OCI-LY7 (cell line): Measurements from ENCODE around the gene TRAPPC12. TPM values are rescaled to one million over a fixed set of nuclear protein-coding genes. Genes with fewer than 3 reads are reported as not detected.

Experiments
- BruUV-seq: library from RNA; stranded (reverse); fragments of 400-500 nt; replicated peaks from 2 replicates; lab custom pipeline; 2021; lab: Mats Ljungman, UMichigan
- CTCF ChIA-PET: fragments of 300-600 bp; sonication (Branson Sonifier 250); formaldehyde crosslinking; loops from one replicate; lab custom pipeline; 2022; ENCODE audit warnings: antibody characterized with exemption; ENCODE audit not compliant: unreplicated experiment; lab: Charles Lee
- POLR2A ChIA-PET: fragments of 300-600 bp; sonication (Branson Sonifier 250); formaldehyde crosslinking; loops from one replicate; lab custom pipeline; 2022; ENCODE audit warnings: antibody characterized with exemption; lab: Charles Lee
- DNase-seq: peaks from one replicate; pipeline ENCODE4 v3.0.0-alpha.2; 2015; ENCODE audit warnings: low spot score
- H2AFZ ChIP-seq: fragments of 200-600 bp; sonication (generic), shearing (Covaris generic); 2 replicates; pipeline ENCODE4 v1.6.1; 2014; ENCODE audit warnings: mild to moderate bottlenecking, antibody characterized with exemption, low read length, moderate library complexity
- H3K27ac ChIP-seq: fragments of 200-600 bp; sonication (generic); 2 replicates; pipeline ENCODE4 v1.5.1; 2014; ENCODE audit warnings: mixed run types, low read depth, mild to moderate bottlenecking, moderate library complexity, low read length, inconsistent platforms; ENCODE audit not compliant: poor library complexity, severe bottlenecking
- H3K36me3 ChIP-seq: fragments of 200-600 bp; sonication (generic); 2 replicates; pipeline ENCODE4 v1.6.1; 2014; ENCODE audit warnings: mild to moderate bottlenecking, antibody characterized with exemption, low read length, moderate library complexity, mixed read lengths; ENCODE audit not compliant: insufficient read depth
- H3K4me1 ChIP-seq: fragments of 200-600 bp; sonication (generic); 2 replicates; pipeline ENCODE4 v1.5.1; 2014; ENCODE audit warnings: mild to moderate bottlenecking, low read length; ENCODE audit not compliant: insufficient read depth, poor library complexity, severe bottlenecking
- H3K4me2 ChIP-seq: fragments of 200-600 bp; sonication (generic); 2 replicates; pipeline ENCODE4 v1.6.1; 2014; ENCODE audit warnings: mild to moderate bottlenecking, low read length
- H3K4me3 ChIP-seq: fragments of 200-600 bp; sonication (generic); 2 replicates; pipeline ENCODE4 v1.5.1; 2014; ENCODE audit warnings: mild to moderate bottlenecking, low read depth, low read length; ENCODE audit not compliant: poor library complexity, severe bottlenecking
- H3K79me2 ChIP-seq: fragments of 200-600 bp; sonication (generic); 2 replicates; pipeline ENCODE4 v1.6.1; 2016; ENCODE audit warnings: low read depth, mild to moderate bottlenecking, low read length, moderate library complexity, mixed read lengths; ENCODE audit not compliant: insufficient read depth
- H3K9me2 ChIP-seq: fragments of 200-600 bp; sonication (generic); 2 replicates; pipeline ENCODE4 v1.6.1; 2016; ENCODE audit warnings: mild to moderate bottlenecking, low read length, mixed read lengths; ENCODE audit not compliant: insufficient read depth
- H3K9me3 ChIP-seq: fragments of 200-600 bp; sonication (generic); 2 replicates; pipeline ENCODE4 v1.6.1; 2014; ENCODE audit warnings: mild to moderate bottlenecking, mixed run types, low read length, mixed read lengths
- H4K20me1 ChIP-seq: fragments of 200-600 bp; sonication (generic); 2 replicates; pipeline ENCODE4 v1.6.1; 2014; ENCODE audit warnings: mild to moderate bottlenecking, antibody characterized with exemption, low read length, moderate library complexity, mixed read lengths; ENCODE audit not compliant: insufficient read depth
- EZH2phosphoT487 ChIP-seq: fragments of 200-600 bp; sonication (generic); IDR thresholded peaks from 2 replicates; pipeline ENCODE4 v1.6.1; 2018; ENCODE audit warnings: low read depth, borderline replicate concordance, mild to moderate bottlenecking, mixed run types, antibody characterized with exemption, low read length, moderate library complexity, mixed read lengths
- intact Hi-C: fragments of 100-400 bp; cut with micrococcal nuclease; formaldehyde crosslinking; loops from one replicate; pipeline ENCODE4 v1.10.0; 2022; ENCODE audit not compliant: unreplicated experiment
- total RNA-seq, 2 experiments: library from RNA; depleted of rRNA in 1 of 2; stranded (reverse); fragments of >200 nt in 1 of 2; shearing (Covaris generic) in 1 of 2; gene quantifications; 2 replicates each; pipeline ENCODE4 v1.2.3, GENCODE V29; 2014 to 2022
- TF ChIP-seq, protein P1 (sequence below): fragments of 200-600 bp; sonication (generic); conservative IDR thresholded peaks from 2 replicates; pipeline ENCODE4 v1.5.1; 2014; ENCODE audit warnings: mild to moderate bottlenecking, antibody characterized with exemption, low read length, moderate library complexity, mixed read lengths

Gene TRAPPC12
- total RNA-seq, 2 experiments from 2014 or later: 85.2 to 91.6 TPM

DNA sequence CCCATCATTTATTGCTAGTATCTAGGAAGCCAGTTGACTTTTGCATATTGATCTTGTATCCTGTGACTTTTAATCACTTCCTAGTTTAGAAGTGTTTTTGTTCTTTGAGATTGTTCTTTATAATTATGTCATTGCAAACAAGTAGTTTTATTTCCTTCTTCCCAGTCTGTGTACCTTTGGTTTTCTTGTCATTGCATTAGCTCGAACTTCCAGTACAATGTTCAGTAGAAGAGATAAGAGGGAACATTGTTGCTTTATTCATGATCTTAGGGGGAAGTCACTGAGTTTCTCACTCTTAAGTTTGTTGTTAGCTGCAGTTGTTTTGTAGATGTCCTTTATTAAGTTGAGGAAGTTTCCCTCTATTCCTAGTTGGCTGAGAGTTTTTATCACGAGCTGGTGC lies 61.0 kb downstream of the TRAPPC12 start:
- H3K9me3 ChIP-seq: no peaks in the 10 kb centered on the region
- H3K27ac ChIP-seq: no peak overlapping the region
- ChIA-PET POLR2A (no interaction called here), CTCF (no interaction called here)
- H2AFZ ChIP-seq: no peak overlapping the region
- H4K20me1 ChIP-seq: no peaks in the 10 kb centered on the region
- no peaks in the 10 kb centered on the region for H3K4me1 ChIP-seq
- BruUV-seq: no TSS peak
- DNase-seq: no peak
- H3K4me3 ChIP-seq: no peak overlapping the region
- intact Hi-C loops: no loop called here
- TF ChIP-seq, protein P1, sequence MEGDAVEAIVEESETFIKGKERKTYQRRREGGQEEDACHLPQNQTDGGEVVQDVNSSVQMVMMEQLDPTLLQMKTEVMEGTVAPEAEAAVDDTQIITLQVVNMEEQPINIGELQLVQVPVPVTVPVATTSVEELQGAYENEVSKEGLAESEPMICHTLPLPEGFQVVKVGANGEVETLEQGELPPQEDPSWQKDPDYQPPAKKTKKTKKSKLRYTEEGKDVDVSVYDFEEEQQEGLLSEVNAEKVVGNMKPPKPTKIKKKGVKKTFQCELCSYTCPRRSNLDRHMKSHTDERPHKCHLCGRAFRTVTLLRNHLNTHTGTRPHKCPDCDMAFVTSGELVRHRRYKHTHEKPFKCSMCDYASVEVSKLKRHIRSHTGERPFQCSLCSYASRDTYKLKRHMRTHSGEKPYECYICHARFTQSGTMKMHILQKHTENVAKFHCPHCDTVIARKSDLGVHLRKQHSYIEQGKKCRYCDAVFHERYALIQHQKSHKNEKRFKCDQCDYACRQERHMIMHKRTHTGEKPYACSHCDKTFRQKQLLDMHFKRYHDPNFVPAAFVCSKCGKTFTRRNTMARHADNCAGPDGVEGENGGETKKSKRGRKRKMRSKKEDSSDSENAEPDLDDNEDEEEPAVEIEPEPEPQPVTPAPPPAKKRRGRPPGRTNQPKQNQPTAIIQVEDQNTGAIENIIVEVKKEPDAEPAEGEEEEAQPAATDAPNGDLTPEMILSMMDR: no peak
- no peak for TF ChIP-seq EZH2phosphoT487
- no peaks in the 10 kb centered on the region for H3K9me2 ChIP-seq
- no peaks in the 10 kb centered on the region for H3K79me2 ChIP-seq
- peaks cover 19% of the 10 kb centered on the region for H3K36me3 ChIP-seq
- no peak overlapping the region for H3K4me2 ChIP-seq

DNA sequence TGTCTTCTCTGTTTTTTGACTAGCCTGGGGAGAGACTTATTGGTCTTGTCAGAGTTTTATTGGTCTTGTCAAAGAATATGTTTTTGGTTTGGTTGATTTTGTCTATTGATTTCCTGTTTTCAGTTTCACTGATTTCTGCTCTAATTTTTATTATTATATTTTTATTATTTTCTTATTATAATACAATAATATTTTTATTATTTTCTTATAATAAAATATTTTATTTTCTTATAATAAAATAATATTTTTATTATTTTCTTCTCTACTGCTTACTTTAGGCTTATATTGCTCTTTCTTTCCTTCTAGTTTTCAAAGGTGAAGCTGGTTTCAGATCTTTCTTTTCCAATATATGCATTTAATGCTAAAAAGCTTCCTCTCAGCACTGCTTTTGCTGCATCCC lies 62.0 kb downstream of the TRAPPC12 start:
- TF ChIP-seq EZH2phosphoT487: no peak
- TF ChIP-seq, protein P1: no peak
- no peak for DNase-seq
- H3K79me2 ChIP-seq: no peaks in the 10 kb centered on the region
- H3K4me2 ChIP-seq: no peak overlapping the region
- no peaks in the 10 kb centered on the region for H3K4me1 ChIP-seq
- no TSS peak for BruUV-seq
- ChIA-PET POLR2A (interaction anchor here (2.5 kb wide), 1 partner anchor 12 kb away, joined by 9 read pairs; no protein-coding TSS in a partner anchor), CTCF (interaction anchor here (1.5 kb wide), 1 partner anchor 12 kb away, joined by 3 read pairs; no protein-coding TSS in a partner anchor)
- intact Hi-C loops: no loop called here
- H4K20me1 ChIP-seq: no peaks in the 10 kb centered on the region
- H3K4me3 ChIP-seq: no peak overlapping the region
- H2AFZ ChIP-seq: no peak overlapping the region
- H3K27ac ChIP-seq: no peak overlapping the region
- H3K9me2 ChIP-seq: no peaks in the 10 kb centered on the region
- no peaks in the 10 kb centered on the region for H3K9me3 ChIP-seq
- H3K36me3 ChIP-seq: peaks cover 29% of the 10 kb centered on the region

DNA sequence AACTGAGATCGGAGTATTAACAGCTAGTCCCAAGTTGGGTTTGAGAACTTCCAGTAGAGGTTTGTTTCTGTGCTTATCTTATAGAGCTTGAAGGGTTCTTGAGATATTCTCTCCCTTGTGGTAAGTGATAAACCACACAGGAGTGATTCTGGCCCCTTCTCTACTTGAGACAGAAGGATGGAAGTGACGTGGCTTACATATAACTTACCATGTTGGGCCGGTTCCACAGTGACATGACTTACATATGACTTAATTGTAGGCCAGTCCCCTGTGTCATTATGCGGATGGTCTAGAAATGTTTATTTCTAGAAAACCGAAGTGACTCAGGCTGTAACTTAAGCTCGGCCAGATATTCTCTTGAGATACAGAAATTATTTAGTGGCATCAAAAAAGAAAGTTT lies 62.7 kb downstream of the TRAPPC12 start:
- no TSS peak for BruUV-seq
- no peak for DNase-seq

More for the DNA sequence above, 62.7 kb downstream of the TRAPPC12 start:
- ChIA-PET POLR2A (interaction anchor here (1.2 to 2.5 kb wide), 3 partner anchors 8 to 17 kb away, joined by 3 to 9 read pairs (median 5); no protein-coding TSS in a partner anchor), CTCF (interaction anchor here (1.5 kb wide), 1 partner anchor 13 kb away, joined by 3 read pairs; no protein-coding TSS in a partner anchor)
- H3K9me2 ChIP-seq: no peaks in the 10 kb centered on the region
- H3K36me3 ChIP-seq: peaks cover 36% of the 10 kb centered on the region
- no peaks in the 10 kb centered on the region for H3K9me3 ChIP-seq
- H4K20me1 ChIP-seq: no peaks in the 10 kb centered on the region
- no peak overlapping the region for H3K4me2 ChIP-seq
- TF ChIP-seq, protein P1: no peak
- H3K4me3 ChIP-seq: no peak overlapping the region
- intact Hi-C loops: no loop called here
- no peaks in the 10 kb centered on the region for H3K79me2 ChIP-seq
- no peak overlapping the region for H2AFZ ChIP-seq
- no peaks in the 10 kb centered on the region for H3K4me1 ChIP-seq
- H3K27ac ChIP-seq: no peak overlapping the region
